HCEC 1CT (cell line): Measurements from ENCODE around the gene GALNT8.

ENCODE experiments used
- DNase-seq: peaks from one replicate; pipeline ENCODE4 v3.0.0-alpha.2; 2017

The GALNT8 gene

GRCh38 chr12:4802841-4803240 lies 82.6 kb downstream of the GALNT8 start:
- DNase-seq = no peak

- DNase-seq = no peak
These were observed 86.4 kb downstream of the GALNT8 start for GRCh38 chr12:4806439-4807115.

- no peak for DNase-seq
These were observed 87.0 kb downstream of the GALNT8 start for GRCh38 chr12:4807116-4807783.

GRCh38 chr12:4807813-4808212 lies 87.6 kb downstream of the GALNT8 start:
- no peak for DNase-seq

GRCh38 chr12:4809013-4809448 lies 88.8 kb downstream of the GALNT8 start:
- no peak for DNase-seq

GRCh38 chr12:4809449-4810218 lies 89.4 kb downstream of the GALNT8 start:
- DNase-seq = no peak

- DNase-seq = no peak
These were observed 90.0 kb downstream of the GALNT8 start for GRCh38 chr12:4810219-4810671.

GRCh38 chr12:4812624-4813327 lies 92.6 kb downstream of the GALNT8 start:
- no peak for DNase-seq

GRCh38 chr12:4813741-4814140 lies 93.5 kb downstream of the GALNT8 start:
- no peak for DNase-seq

- no peak for DNase-seq
These were observed 94.3 kb downstream of the GALNT8 start for GRCh38 chr12:4814485-4814884.

- no peak for DNase-seq
These were observed 96.7 kb downstream of the GALNT8 start for GRCh38 chr12:4816744-4817525.

GRCh38 chr12:4817880-4818279 lies 97.7 kb downstream of the GALNT8 start:
- no peak for DNase-seq

- no peak for DNase-seq
These were observed 99.5 kb downstream of the GALNT8 start for GRCh38 chr12:4819654-4820053.

- DNase-seq = no peak
These were observed 100.8 kb downstream of the GALNT8 start for GRCh38 chr12:4820971-4821370.
